NAMALWA (cell line): Measurements from ENCODE around the gene SPRR1B.
A peak's percentile ranks its signal among the peaks of the same experiment; 100 is the strongest.
"Not testable (repeated sequence)": the region's sequence is repeated elsewhere in the genome, so short reads cannot be mapped to it uniquely, and the experiment has no call there.

Source experiments
- DNase-seq: peaks from one replicate; pipeline ENCODE4 v3.0.0-alpha.2; 2015; ENCODE audit warnings: low spot score

The SPRR1B gene

GRCh38 chr1:153030895-153031294 is at the start of gene SPRR1B:
Gene SPRR1B (plus strand): TSS chr1:153031203. CDS start chr1:153032346, 1,143 bp downstream.
- DNase-seq, result no peak

- no peak for DNase-seq
Measured at GRCh38 chr1:152982076-152982475, 48.9 kb upstream of the SPRR1B start.

- DNase-seq, result no peak
Measured at GRCh38 chr1:152983234-152983633, 47.8 kb upstream of the SPRR1B start.

GRCh38 chr1:152983743-152984142 is 47.3 kb upstream of the SPRR1B start, which contains the start of gene SPRR1A:
Gene SPRR1A (plus strand): TSS chr1:152984081. CDS start chr1:152985231, 1,150 bp downstream.
- DNase-seq, result no peak

GRCh38 chr1:152986578-152986977 is 44.4 kb upstream of the SPRR1B start:
- DNase-seq, result no peak

- no peak for DNase-seq
Measured at GRCh38 chr1:152993186-152993585, 37.8 kb upstream of the SPRR1B start.

GRCh38 chr1:152995842-152996241 is 35.2 kb upstream of the SPRR1B start:
- no peak for DNase-seq

GRCh38 chr1:152996633-152997400 is 34.2 kb upstream of the SPRR1B start:
- no peak for DNase-seq

GRCh38 chr1:152997901-152998300 is 33.1 kb upstream of the SPRR1B start:
- DNase-seq, result no peak

GRCh38 chr1:152998476-152998875 is 32.5 kb upstream of the SPRR1B start:
- no peak for DNase-seq

GRCh38 chr1:152999818-153000217 is 31.2 kb upstream of the SPRR1B start:
- DNase-seq, result no peak

- no peak for DNase-seq
Measured at GRCh38 chr1:153000294-153000693, 30.7 kb upstream of the SPRR1B start.

- DNase-seq, result no peak
Measured at GRCh38 chr1:153001382-153001781, 29.6 kb upstream of the SPRR1B start, which contains the start of gene SPRR3. Gene SPRR3 (plus strand): TSS chr1:153001749. CDS start chr1:153003021, 1,272 bp downstream.

- peak; percentile 55 for DNase-seq
Measured at GRCh38 chr1:153011235-153011758, 19.7 kb upstream of the SPRR1B start.

- DNase-seq, result not testable (repeated sequence)
Measured at GRCh38 chr1:153021829-153022228, 9.2 kb upstream of the SPRR1B start.

- peak; percentile 32 for DNase-seq
Measured at GRCh38 chr1:153022340-153022739, 8.7 kb upstream of the SPRR1B start.

- DNase-seq, result no peak
Measured at GRCh38 chr1:153023109-153023508, 7.9 kb upstream of the SPRR1B start.

- no peak for DNase-seq
Measured at GRCh38 chr1:153024413-153024812, 6.6 kb upstream of the SPRR1B start.

- no peak for DNase-seq
Measured at GRCh38 chr1:153025797-153026196, 5.2 kb upstream of the SPRR1B start.

- no peak for DNase-seq
Measured at GRCh38 chr1:153028766-153029165, 2.2 kb upstream of the SPRR1B start.

GRCh38 chr1:153032073-153032472 is 1.1 kb downstream of the SPRR1B start:
- no peak for DNase-seq

GRCh38 chr1:153032677-153033308 is 1.8 kb downstream of the SPRR1B start:
- DNase-seq, result peak; percentile 41

- no peak for DNase-seq
Measured at GRCh38 chr1:153035211-153035610, 4.2 kb downstream of the SPRR1B start.
